GM12874 (cell line): ENCODE data around the gene KCTD7.

Source experiments
- TF ChIP-seq, protein P1 (sequence below): IDR thresholded peaks from 2 replicates; pipeline ENCODE4 v1.5.1; 2011; ENCODE audit warnings: low read depth, mild to moderate bottlenecking, control low read depth, low read length, moderate library complexity; ENCODE audit not compliant: insufficient read depth

Gene KCTD7

DNA sequence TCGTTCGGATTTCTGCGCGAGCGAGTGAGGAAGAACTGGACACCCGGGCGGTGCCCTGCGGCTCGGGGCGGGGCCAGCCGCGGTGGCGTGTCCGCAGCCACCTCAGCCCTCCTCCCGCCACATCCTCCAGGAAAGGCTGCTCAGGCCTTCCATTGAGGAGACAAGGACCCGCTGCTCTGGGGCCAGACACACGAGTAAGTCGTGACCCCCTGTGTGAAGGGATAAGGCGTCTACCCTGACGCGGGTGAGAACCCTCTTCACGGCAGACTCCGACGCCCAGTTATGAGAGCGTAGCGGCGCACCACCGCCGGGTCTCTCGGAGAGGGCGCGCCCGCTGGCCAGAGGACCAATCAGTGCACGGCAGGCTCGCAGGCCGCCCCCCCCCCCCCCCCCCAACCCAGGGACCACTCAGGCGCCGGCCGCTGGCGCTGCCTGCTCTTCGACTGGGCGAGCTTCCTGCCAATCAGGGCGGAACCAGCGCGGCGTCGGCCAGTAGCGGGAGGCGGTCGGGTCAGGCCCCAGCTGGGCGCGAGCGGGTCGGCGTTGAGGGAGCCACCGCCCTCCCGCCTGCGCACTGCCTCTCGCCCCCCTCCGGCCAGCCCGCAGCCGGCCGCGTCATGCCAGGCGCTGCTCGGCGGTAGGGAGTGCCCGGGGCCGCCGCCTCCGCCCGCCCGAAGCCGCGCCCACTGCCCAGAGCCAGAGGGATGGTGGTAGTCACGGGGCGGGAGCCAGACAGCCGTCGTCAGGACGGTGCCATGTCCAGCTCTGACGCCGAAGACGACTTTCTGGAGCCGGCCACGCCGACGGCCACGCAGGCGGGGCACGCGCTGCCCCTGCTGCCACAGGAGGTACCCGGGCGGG is at the start of gene KCTD7:
TSS of gene KCTD7 (plus strand) at position 521 of the 861 bp plus-strand sequence. CDS start at position 705, 184 bp downstream.
- TF ChIP-seq, protein P1, sequence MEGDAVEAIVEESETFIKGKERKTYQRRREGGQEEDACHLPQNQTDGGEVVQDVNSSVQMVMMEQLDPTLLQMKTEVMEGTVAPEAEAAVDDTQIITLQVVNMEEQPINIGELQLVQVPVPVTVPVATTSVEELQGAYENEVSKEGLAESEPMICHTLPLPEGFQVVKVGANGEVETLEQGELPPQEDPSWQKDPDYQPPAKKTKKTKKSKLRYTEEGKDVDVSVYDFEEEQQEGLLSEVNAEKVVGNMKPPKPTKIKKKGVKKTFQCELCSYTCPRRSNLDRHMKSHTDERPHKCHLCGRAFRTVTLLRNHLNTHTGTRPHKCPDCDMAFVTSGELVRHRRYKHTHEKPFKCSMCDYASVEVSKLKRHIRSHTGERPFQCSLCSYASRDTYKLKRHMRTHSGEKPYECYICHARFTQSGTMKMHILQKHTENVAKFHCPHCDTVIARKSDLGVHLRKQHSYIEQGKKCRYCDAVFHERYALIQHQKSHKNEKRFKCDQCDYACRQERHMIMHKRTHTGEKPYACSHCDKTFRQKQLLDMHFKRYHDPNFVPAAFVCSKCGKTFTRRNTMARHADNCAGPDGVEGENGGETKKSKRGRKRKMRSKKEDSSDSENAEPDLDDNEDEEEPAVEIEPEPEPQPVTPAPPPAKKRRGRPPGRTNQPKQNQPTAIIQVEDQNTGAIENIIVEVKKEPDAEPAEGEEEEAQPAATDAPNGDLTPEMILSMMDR = no peak

DNA sequence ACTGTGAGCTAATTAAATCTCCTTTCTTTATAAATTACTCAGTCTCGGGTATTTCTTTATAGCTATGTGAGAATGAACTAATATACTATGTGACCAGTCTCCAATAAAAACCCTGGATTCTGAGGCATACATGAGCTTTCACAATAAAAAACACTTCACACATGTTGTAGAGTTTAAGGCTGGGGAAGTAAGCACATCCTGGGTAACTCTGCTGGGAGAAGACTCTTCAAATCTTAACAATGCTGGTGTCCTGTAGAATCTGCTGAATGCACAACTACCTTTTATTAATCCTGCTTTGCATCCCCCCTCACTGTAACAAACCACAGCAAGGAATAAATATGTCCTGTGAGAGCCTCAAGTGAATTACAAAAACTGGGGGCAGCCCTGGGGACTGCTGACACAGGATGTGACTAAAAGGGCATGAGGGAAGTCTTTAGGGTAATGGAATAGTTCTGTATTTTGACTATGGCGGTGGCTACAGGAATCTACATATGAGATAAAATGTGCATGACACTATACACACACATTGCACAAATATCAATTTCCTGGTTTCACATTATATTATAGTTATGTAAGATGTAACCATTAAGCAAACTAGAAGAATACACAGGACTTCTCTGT is 45.1 kb upstream of the KCTD7 start:
- TF ChIP-seq, protein P1 = no peak

DNA sequence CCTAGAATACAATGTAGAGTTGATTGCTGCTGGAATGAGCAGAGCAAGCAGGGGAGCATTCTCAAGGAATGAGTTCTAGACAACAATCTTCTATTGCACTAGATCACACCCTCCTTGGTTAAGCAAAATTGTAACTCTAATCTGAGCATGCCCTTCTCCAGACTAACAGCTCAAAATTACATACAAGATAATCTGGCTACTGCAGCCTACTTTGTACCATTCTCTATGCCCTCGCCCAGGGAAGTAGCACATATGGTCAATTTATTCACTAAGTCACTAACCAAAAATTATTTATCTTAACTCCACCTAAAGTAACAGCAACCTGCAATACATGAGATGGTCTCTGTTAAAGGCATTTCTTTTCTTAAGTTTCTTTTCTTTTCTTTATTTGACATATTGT is 42.5 kb upstream of the KCTD7 start:
- TF ChIP-seq, protein P1 = no peak

DNA sequence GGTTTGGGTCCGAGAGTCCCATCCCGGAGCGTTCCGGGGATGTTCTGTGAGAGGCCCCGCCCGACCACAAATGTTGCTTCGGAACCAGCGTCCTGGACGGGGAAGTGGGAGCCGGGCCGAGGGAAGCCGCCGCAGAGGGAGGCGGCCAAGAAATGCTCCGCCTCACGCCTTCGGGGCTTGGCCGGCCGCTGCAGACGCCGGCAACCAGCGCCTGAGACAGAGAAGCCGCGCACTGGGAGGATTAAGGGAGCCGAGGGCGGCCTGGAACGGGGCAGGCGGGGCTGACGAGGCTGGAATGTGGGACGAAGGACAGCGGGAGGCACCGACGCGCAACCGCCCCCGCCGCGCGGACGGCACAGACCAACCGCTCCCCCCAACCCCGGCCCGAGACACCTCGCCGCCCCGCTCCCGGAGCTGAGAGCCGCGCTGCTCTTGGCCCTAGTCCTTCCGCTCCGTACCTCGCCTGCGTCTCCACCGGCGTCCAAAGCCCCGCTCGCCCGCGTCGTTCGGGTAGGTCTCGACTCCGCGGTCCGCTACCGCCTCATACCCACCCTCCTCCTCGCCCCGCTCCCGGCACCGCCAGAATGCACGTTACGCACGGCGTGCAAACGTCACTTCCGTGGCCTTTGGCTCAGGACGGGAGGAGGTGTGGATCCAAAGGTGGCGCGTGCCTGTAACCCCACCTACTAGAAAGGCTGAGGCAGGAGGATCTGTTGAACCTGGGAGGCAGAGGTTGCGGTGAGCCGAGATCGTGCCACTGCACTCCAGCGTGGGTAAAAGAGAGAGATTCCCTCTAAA is 36.7 kb upstream of the KCTD7 start:
- TF ChIP-seq, protein P1 = no peak

DNA sequence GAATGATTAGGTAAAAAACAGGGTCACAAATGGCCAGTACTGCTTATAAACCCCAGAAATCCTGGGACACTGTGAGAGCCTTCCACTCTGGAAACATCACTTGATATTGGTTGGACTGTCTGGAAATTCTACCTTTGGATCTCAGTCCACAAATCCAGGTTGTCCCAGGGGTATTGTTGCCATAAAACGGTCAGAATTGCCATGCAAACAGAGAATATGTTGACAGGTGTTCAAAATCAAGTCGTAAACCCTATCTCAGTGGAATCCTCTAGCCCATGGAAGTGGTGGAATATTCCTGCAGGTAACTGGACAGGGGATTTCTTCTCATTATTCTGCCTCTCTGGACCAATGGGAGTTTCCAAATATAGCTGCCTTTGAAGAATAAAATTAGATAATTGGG is 31.2 kb upstream of the KCTD7 start:
- TF ChIP-seq, protein P1 = no peak

DNA sequence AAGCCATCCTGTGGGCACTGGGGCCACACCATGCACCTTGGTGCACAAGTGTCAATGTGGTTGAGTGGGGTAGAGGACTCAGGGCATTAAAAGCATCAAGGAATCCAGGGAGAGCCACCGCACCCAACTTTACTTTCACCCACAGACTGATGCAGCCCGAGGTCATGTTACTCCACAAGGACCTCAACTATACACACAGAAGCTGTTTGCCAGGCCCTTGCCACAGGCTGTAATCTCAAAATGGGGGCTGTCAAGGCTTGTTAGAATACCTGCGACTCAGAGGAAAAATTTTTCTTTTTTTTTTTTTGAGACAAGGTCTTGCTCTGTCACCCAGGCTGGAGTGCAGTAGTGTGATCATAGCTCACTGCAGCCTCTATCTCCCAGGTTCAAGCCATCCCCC is 26.5 kb upstream of the KCTD7 start:
- TF ChIP-seq, protein P1 = no peak

DNA sequence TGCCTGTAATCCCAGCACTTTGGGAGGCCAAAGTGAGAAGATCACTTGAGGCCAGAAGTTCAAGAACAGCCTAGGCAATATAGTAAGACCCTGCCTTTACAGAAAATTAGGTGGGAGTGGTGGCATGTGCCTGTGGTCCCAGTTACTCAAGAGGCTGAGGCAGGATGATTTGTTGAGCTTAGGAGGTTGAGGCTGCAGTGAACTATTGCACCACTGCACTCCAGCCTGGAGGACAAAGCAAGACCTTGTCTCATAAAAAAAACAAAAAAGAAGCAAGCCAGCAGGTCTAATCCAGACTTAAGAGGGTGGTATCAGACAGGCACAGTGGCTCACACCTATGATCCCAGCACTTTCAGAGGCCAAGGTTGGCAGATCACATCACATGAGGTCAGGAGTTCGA is 24.5 kb upstream of the KCTD7 start:
- TF ChIP-seq, protein P1 = no peak
